Tibial nerve (tissue), 4 donors: Measurements from ENCODE around the gene PEX19. TPM values are rescaled to one million over a fixed set of nuclear protein-coding genes. Genes with fewer than 3 reads are reported as not detected.

Experiments
- DNase-seq, 2 donors: peaks; one replicate each; pipeline ENCODE4 v3.0.0-alpha.2; 2019; ENCODE audit warnings: low spot score in 2 of 2
- H3K27ac ChIP-seq, 4 donors: fragments of 200-600 bp; sonication (generic) in 3 of 4; one replicate each; pipeline ENCODE4 v1.5.1; 2017 to 2019; ENCODE audit warnings: mild to moderate bottlenecking in 1 of 4
- H3K27me3 ChIP-seq, 2 donors: fragments of 200-600 bp; sonication (generic) in 1 of 2; one replicate each; pipeline versions ENCODE4 v1.5.1 to v1.6.0; 2017 to 2019
- H3K36me3 ChIP-seq, 3 donors: fragments of 200-600 bp; sonication (generic); one replicate each; pipeline ENCODE4 v1.5.1; 2018 to 2019
- H3K4me1 ChIP-seq, 4 donors: fragments of 200-600 bp; sonication (generic) in 3 of 4; one replicate each; pipeline ENCODE4 v1.5.1; 2017 to 2019
- H3K4me3 ChIP-seq, 4 donors: fragments of 200-600 bp; sonication (generic) in 3 of 4; one replicate each; pipeline ENCODE4 v1.5.1; 2017 to 2019; ENCODE audit warnings: mild to moderate bottlenecking in 1 of 4, moderate library complexity in 1 of 4
- H3K9me3 ChIP-seq, 4 donors: fragments of 200-600 bp; sonication (generic) in 3 of 4; one replicate each; pipeline ENCODE4 v1.5.1; 2017 to 2019
- CTCF ChIP-seq, 5 experiments: fragments of 200-600 bp in 3 of 5; fragments of 450-650 bp in 2 of 5; sonication (generic) in 3 of 5; IDR thresholded peaks; one replicate each; pipeline ENCODE4 v1.5.1; 2016 to 2019; ENCODE audit warnings: antibody characterized with exemption in 5 of 5, mild to moderate bottlenecking in 3 of 5, moderate library complexity in 2 of 5
- EP300 ChIP-seq, 2 donors: sonication (generic); formaldehyde crosslinking; IDR thresholded peaks; one replicate each; pipeline ENCODE4 v1.6.1; 2017; ENCODE audit warnings: antibody characterized with exemption in 2 of 2, mild to moderate bottlenecking in 1 of 2
- POLR2A ChIP-seq, 2 donors: fragments of 450-650 bp; IDR thresholded peaks; one replicate each; pipeline ENCODE4 v1.6.1; 2017; ENCODE audit warnings: antibody characterized with exemption in 2 of 2, mild to moderate bottlenecking in 2 of 2, moderate library complexity in 2 of 2
- WGBS, 2 donors: methylation state at CpG; one replicate each; pipeline ENCODE4 v1.1.5; 2018; 5-methylcytosine and 5-hydroxymethylcytosine counted together
- total RNA-seq, 4 donors: library from RNA; depleted of rRNA; stranded (reverse); fragments of >200 nt; gene quantifications; one replicate each; pipeline ENCODE4 v1.1.0, GENCODE V29; 2016

Gene PEX19
- total RNA-seq, 4 donors from 2014 or later = 66.6 to 85.9 (median 71.6) TPM

DNA sequence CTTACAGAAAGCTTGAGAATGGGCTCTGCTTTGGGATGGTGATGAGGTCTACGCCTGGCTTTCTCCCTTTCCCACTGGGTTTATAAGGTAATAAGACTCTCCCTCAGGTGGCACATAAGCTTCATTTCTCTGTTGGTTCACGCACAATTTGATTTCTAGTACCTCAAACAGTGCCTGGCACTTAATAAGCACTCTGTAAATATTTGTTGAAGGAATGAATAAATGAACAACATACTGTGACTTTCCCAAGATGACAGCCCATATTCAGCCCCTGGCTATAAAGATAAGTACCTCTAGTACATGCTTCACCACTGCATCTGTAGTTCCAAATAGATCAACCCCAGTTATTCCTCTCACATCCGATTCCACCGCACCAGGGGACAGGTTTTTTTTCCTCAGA is 40.3 kb upstream of the PEX19 start:
- H3K9me3 ChIP-seq = no peaks in the 10 kb centered on the region
- H3K27me3 ChIP-seq = no peaks in the 10 kb centered on the region
- DNase-seq = no peak
- 95 to 97% methylated on average over 4 of the region's 4 CpGs for WGBS, 2 donors
- no peak overlapping the region for H3K27ac ChIP-seq
- peaks cover 0 to under 1% (median 0%) of the 10 kb centered on the region in 4 donors for H3K4me1 ChIP-seq
- H3K36me3 ChIP-seq = peaks cover 0 to 95% (median 12%) of the 10 kb centered on the region in 3 donors
- no peak overlapping the region for H3K4me3 ChIP-seq
- no peak for TF ChIP-seq CTCF (IDR thresholded peaks at IDR 0.05)
- TF ChIP-seq EP300 (IDR thresholded peaks at IDR 0.05) = no peak

GRCh38 chr1:160322831-160323230 is 37.9 kb upstream of the PEX19 start:
- H3K4me1 ChIP-seq = peaks cover 0 to 7% (median 0%) of the 10 kb centered on the region in 4 donors
- WGBS, 2 donors = 94 to 96% methylated on average over 6 of the region's 6 CpGs
- peaks cover 0 to 88% (median 4%) of the 10 kb centered on the region in 3 donors for H3K36me3 ChIP-seq
- H3K9me3 ChIP-seq = no peaks in the 10 kb centered on the region
- no peaks in the 10 kb centered on the region for H3K27me3 ChIP-seq
- TF ChIP-seq EP300 (IDR thresholded peaks at IDR 0.05) (no peak), CTCF (IDR thresholded peaks at IDR 0.05) (no peak), POLR2A (IDR thresholded peaks at IDR 0.05) (no peak)
- DNase-seq = no peak
- H3K4me3 ChIP-seq = no peak overlapping the region
- H3K27ac ChIP-seq = no peak overlapping the region

DNA sequence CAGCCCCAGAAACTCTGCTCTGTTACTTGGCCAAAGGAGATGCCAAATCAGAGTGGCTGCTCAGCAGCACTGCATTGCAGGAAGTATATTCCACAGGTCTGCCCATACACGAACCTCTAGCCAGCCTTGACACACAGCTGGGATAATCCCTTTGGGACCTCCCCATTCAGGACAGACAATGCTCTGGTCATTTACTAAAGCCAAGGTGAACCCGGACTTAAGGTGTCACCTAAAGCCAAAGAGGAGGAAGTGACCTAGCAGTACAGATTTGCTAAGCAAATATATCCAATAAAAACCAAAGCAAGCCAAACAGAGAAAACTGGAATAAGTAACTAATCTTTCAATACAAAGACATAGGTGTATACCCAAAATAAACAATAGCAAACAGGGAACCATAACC is 30.4 kb upstream of the PEX19 start:
- H3K9me3 ChIP-seq = no peaks in the 10 kb centered on the region
- DNase-seq = no peak
- TF ChIP-seq POLR2A (IDR thresholded peaks at IDR 0.05) = no peak
- no peak for TF ChIP-seq EP300 (IDR thresholded peaks at IDR 0.05)
- no peak for TF ChIP-seq CTCF (IDR thresholded peaks at IDR 0.05)
- no peak overlapping the region for H3K4me3 ChIP-seq
- peaks cover 6 to 92% (median 42%) of the 10 kb centered on the region in 3 donors for H3K36me3 ChIP-seq
- no peak overlapping the region for H3K27ac ChIP-seq
- 63 to 82% methylated on average over 2 of the region's 2 CpGs for WGBS, 2 donors
- H3K27me3 ChIP-seq = no peaks in the 10 kb centered on the region
- peaks cover 0 to 7% (median 0%) of the 10 kb centered on the region in 4 donors for H3K4me1 ChIP-seq

- no peak for DNase-seq
- H3K4me1 ChIP-seq = no peaks in the 10 kb centered on the region
- H3K36me3 ChIP-seq = peaks cover 11 to 100% (median 50%) of the 10 kb centered on the region in 3 donors
- H3K27ac ChIP-seq = no peak overlapping the region
- no peaks in the 10 kb centered on the region for H3K9me3 ChIP-seq
- TF ChIP-seq EP300 (IDR thresholded peaks at IDR 0.05) (no peak), CTCF (IDR thresholded peaks at IDR 0.05) (no peak), POLR2A (IDR thresholded peaks at IDR 0.05) (no peak)
- no peaks in the 10 kb centered on the region for H3K27me3 ChIP-seq
- no peak overlapping the region for H3K4me3 ChIP-seq
- WGBS, 2 donors = 43 to 49% methylated on average over 1 of the region's 1 CpG
These were observed 24.6 kb upstream of the PEX19 start for GRCh38 chr1:160309571-160309970.

DNA sequence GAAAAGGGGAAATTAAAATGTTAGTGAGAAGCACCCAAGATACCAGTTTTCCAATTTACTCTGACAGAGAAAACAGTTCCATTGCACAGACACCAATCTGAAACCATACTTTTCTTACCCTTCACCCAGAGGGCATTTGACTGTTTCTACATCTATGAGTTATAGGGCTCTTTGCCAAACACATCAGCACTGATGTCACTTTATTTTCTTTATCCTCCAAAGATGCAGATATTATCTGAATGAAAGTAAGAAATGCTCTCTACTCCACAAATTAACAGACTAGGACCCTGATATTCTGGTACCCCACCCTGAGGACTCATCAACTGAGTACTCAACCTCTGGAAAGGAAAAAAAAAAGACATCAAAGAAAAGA is 24.2 kb upstream of the PEX19 start:
- H3K9me3 ChIP-seq = no peaks in the 10 kb centered on the region
- TF ChIP-seq POLR2A (IDR thresholded peaks at IDR 0.05) (no peak), CTCF (IDR thresholded peaks at IDR 0.05) (no peak), EP300 (IDR thresholded peaks at IDR 0.05) (no peak)
- H3K4me1 ChIP-seq = no peaks in the 10 kb centered on the region
- no peaks in the 10 kb centered on the region for H3K27me3 ChIP-seq
- no peak overlapping the region for H3K27ac ChIP-seq
- DNase-seq = no peak
- peaks cover 11 to 100% (median 51%) of the 10 kb centered on the region in 3 donors for H3K36me3 ChIP-seq
- no peak overlapping the region for H3K4me3 ChIP-seq
